Neural progenitor cell (in vitro differentiated cells): ENCODE results near the gene GNS.

ENCODE experiments used
- EZH2 ChIP-seq: fragments of 200-600 bp; sonication (generic); IDR thresholded peaks from 2 replicates; pipeline ENCODE4 v1.6.1; 2017; ENCODE audit warnings: antibody characterized with exemption, mild to moderate bottlenecking, moderate library complexity
- EZH2phosphoT487 ChIP-seq: fragments of 200-600 bp; sonication (generic); IDR thresholded peaks from 2 replicates; pipeline ENCODE4 v1.6.1; 2017; ENCODE audit warnings: antibody characterized with exemption
- TF ChIP-seq, protein P1 (sequence below): fragments of 200-600 bp; sonication (generic); IDR thresholded peaks from 2 replicates; pipeline ENCODE4 v1.5.1; 2017; ENCODE audit warnings: antibody characterized with exemption, mild to moderate bottlenecking

DNA sequence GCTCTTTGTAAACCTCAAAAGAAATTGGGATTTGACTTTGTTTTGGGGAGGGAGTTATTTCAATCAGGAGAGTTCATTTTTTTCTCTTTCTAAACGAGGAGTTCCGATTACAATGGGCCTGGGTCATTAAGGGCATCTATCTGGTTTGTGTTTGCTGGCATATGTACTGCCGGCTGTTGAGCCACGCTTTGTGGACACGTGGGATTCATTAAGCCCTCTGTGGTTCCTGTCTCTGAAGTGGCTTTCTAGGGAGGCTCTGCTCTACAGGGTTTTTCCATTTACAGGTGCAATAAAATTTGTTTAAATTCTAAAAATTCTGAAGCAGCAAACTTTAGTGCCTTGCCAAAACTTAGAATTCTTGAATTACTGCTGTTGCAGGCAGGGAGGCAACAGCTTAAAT, 57.9 kb downstream of the GNS start:
- TF ChIP-seq, protein P1, sequence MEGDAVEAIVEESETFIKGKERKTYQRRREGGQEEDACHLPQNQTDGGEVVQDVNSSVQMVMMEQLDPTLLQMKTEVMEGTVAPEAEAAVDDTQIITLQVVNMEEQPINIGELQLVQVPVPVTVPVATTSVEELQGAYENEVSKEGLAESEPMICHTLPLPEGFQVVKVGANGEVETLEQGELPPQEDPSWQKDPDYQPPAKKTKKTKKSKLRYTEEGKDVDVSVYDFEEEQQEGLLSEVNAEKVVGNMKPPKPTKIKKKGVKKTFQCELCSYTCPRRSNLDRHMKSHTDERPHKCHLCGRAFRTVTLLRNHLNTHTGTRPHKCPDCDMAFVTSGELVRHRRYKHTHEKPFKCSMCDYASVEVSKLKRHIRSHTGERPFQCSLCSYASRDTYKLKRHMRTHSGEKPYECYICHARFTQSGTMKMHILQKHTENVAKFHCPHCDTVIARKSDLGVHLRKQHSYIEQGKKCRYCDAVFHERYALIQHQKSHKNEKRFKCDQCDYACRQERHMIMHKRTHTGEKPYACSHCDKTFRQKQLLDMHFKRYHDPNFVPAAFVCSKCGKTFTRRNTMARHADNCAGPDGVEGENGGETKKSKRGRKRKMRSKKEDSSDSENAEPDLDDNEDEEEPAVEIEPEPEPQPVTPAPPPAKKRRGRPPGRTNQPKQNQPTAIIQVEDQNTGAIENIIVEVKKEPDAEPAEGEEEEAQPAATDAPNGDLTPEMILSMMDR: no peak
- TF ChIP-seq EZH2 (no peak), EZH2phosphoT487 (no peak)
